ENCODE measurements around the gene LRRFIP2. TPM values are rescaled to one million over a fixed set of nuclear protein-coding genes. Genes with fewer than 3 reads are reported as not detected.

The LRRFIP2 gene
- total RNA-seq, 2 donors from 2014 or later: 102 to 134 TPM

DNA sequence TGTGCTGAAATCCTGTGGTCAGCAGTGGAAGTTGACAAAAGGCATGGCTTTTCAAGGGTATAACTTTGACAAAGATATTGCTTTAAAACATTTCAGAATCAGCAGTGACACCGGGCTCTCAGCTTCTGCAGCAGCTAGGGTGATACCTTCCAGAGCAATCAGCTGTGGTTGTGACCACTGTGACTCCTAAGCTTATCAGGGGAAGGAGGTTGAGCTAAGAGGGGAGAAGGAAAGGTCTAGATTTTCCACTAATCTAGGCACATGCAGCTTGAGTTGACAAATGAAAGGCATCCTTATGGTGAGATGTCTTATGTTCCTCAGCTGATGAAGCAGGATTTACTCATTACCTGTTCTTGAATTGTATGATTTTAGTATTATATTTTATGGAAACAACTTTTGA is 16.3 kb upstream of the LRRFIP2 start:
- H3K4me3 ChIP-seq: no peak overlapping the region
- H3K4me1 ChIP-seq (replicated peaks): no peaks in the 10 kb centered on the region
- DNase-seq (ENCODE audit: low spot score): no peak
- no peak overlapping the region for H3K27ac ChIP-seq
- no peaks in the 10 kb centered on the region for H3K36me3 ChIP-seq
- intact Hi-C loops (cut with DNase I): no loop called here
- H3K9me3 ChIP-seq: no peaks in the 10 kb centered on the region
- TF ChIP-seq POLR2A (IDR thresholded peaks at IDR 0.05) (no peak), POLR2AphosphoS5 (IDR thresholded peaks at IDR 0.05) (no peak)
- TF ChIP-seq, protein P1, sequence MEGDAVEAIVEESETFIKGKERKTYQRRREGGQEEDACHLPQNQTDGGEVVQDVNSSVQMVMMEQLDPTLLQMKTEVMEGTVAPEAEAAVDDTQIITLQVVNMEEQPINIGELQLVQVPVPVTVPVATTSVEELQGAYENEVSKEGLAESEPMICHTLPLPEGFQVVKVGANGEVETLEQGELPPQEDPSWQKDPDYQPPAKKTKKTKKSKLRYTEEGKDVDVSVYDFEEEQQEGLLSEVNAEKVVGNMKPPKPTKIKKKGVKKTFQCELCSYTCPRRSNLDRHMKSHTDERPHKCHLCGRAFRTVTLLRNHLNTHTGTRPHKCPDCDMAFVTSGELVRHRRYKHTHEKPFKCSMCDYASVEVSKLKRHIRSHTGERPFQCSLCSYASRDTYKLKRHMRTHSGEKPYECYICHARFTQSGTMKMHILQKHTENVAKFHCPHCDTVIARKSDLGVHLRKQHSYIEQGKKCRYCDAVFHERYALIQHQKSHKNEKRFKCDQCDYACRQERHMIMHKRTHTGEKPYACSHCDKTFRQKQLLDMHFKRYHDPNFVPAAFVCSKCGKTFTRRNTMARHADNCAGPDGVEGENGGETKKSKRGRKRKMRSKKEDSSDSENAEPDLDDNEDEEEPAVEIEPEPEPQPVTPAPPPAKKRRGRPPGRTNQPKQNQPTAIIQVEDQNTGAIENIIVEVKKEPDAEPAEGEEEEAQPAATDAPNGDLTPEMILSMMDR (IDR thresholded peaks at IDR 0.05): no peak
- WGBS: 93% methylated on average over 1 of the region's 1 CpG
- no peaks in the 10 kb centered on the region for H3K27me3 ChIP-seq (replicated peaks; ENCODE audit: insufficient read depth)

- no peak for TF ChIP-seq POLR2AphosphoS5 (IDR thresholded peaks at IDR 0.05)
- TF ChIP-seq POLR2A (IDR thresholded peaks at IDR 0.05): no peak
- DNase-seq (ENCODE audit: low spot score): no peak
- H3K4me3 ChIP-seq: no peak overlapping the region
- peaks cover 3% of the 10 kb centered on the region for H3K4me1 ChIP-seq (replicated peaks)
- no peaks in the 10 kb centered on the region for H3K27me3 ChIP-seq (replicated peaks; ENCODE audit: insufficient read depth)
- WGBS: 89% methylated on average over 4 of the region's 4 CpGs
- no peak overlapping the region for H3K27ac ChIP-seq
- intact Hi-C loops (cut with DNase I): no loop called here
- H3K9me3 ChIP-seq: no peaks in the 10 kb centered on the region
- H3K36me3 ChIP-seq: no peaks in the 10 kb centered on the region
Measured at GRCh38 chr3:37189109-37189508, 14.7 kb upstream of the LRRFIP2 start.

GRCh38 chr3:37183976-37184375 is 9.6 kb upstream of the LRRFIP2 start:
- Histone ChIP-seq H3K27me3 (replicated peaks; ENCODE audit: insufficient read depth) (no peaks in the 10 kb centered on the region), H3K4me3 (no peak overlapping the region), H3K27ac (peak overlapping the region; percentile 63 to 64), H3K4me1 (replicated peaks) (peaks cover 3% of the 10 kb centered on the region), H3K36me3 (no peaks in the 10 kb centered on the region), H3K9me3 (no peaks in the 10 kb centered on the region)
- intact Hi-C loops (cut with DNase I): no loop called here
- 32% methylated on average over 5 of the region's 5 CpGs for WGBS
- peak; percentile 57 for DNase-seq (ENCODE audit: low spot score)
- TF ChIP-seq, protein P1 (IDR thresholded peaks at IDR 0.05): no peak
- peak; percentile 48 for TF ChIP-seq POLR2AphosphoS5 (IDR thresholded peaks at IDR 0.05)

DNA sequence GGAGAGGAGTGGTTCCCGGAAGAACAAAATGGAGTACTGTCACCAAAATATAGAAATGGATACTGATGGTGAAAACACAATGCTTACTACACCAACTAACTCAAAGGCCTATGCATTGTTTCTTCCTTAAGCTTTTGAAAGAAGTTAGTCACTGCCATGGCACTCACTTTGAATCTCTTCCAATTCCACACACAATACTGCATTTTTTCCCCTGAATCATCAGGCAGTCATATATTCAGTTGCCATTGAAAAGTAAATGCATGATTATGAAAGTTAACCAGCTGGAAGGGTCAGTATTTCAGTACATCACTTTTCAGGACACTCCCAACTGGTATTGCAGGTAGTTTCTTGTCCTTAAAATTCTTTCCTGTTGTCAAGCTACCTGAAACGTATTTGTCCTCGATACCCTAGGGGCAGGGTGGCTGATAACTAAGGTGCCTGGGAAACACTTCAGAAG is 9.0 kb upstream of the LRRFIP2 start:
- H3K36me3 ChIP-seq: no peaks in the 10 kb centered on the region
- H3K27ac ChIP-seq: peak overlapping the region; percentile 63 to 64
- H3K9me3 ChIP-seq: no peaks in the 10 kb centered on the region
- DNase-seq (ENCODE audit: low spot score): peak; percentile 54
- peaks cover 3% of the 10 kb centered on the region for H3K4me1 ChIP-seq (replicated peaks)
- 51% methylated on average over 3 of the region's 3 CpGs for WGBS
- no peak overlapping the region for H3K4me3 ChIP-seq
- peak; percentile 86 for TF ChIP-seq POLR2AphosphoS5 (IDR thresholded peaks at IDR 0.05)
- TF ChIP-seq, protein P1 (IDR thresholded peaks at IDR 0.05): no peak
- H3K27me3 ChIP-seq (replicated peaks; ENCODE audit: insufficient read depth): no peaks in the 10 kb centered on the region
- intact Hi-C loops (cut with DNase I): no loop called here

DNA sequence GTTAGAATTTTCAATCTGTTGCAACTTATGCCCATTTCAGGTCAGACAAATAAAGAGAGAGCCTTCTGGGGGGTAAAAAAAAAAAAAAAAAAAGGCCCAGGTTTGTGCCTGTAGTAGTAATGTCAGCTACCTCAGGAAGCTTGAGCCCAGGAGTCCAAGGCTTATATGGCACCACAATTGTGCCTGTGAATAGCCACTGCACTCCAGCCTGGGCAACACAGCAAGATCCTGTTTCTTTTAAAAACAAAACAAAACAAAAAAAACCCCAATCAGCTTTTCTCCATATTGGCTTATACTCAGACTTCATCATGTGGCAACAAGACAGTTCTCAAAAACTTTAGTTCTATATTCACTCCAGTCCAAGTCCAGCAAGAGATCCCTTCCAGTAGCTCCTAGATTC is 8.4 kb upstream of the LRRFIP2 start:
- Histone ChIP-seq H3K27me3 (replicated peaks; ENCODE audit: insufficient read depth) (no peaks in the 10 kb centered on the region), H3K4me3 (no peak overlapping the region), H3K4me1 (replicated peaks) (peaks cover 3% of the 10 kb centered on the region), H3K36me3 (no peaks in the 10 kb centered on the region), H3K9me3 (no peaks in the 10 kb centered on the region), H3K27ac (peak overlapping the region; percentile 63 to 64)
- intact Hi-C loops (cut with DNase I): no loop called here
- no peak for TF ChIP-seq POLR2A (IDR thresholded peaks at IDR 0.05)
- TF ChIP-seq, protein P1 (IDR thresholded peaks at IDR 0.05): no peak
- no peak for TF ChIP-seq POLR2AphosphoS5 (IDR thresholded peaks at IDR 0.05)
- DNase-seq (ENCODE audit: low spot score): no peak
